Thyroid gland (tissue), 4 donors: Measurements from ENCODE around the gene CALR3.

Experiments used
- POLR2A ChIP-seq, 2 donors: fragments of 450-650 bp; IDR thresholded peaks; one replicate each; pipeline ENCODE4 v1.6.1; 2017; ENCODE audit warnings: antibody characterized with exemption in 2 of 2, mild to moderate bottlenecking in 2 of 2, moderate library complexity in 1 of 2
- TF ChIP-seq, protein P1 (sequence below), 6 experiments: fragments of 200-600 bp in 3 of 6; fragments of 450-650 bp in 3 of 6; sonication (generic) in 3 of 6; IDR thresholded peaks; one replicate each; pipeline ENCODE4 v1.5.1; 2016 to 2019; ENCODE audit warnings: antibody characterized with exemption in 6 of 6, mild to moderate bottlenecking in 2 of 6, inconsistent platforms in 1 of 6, moderate library complexity in 1 of 6

DNA sequence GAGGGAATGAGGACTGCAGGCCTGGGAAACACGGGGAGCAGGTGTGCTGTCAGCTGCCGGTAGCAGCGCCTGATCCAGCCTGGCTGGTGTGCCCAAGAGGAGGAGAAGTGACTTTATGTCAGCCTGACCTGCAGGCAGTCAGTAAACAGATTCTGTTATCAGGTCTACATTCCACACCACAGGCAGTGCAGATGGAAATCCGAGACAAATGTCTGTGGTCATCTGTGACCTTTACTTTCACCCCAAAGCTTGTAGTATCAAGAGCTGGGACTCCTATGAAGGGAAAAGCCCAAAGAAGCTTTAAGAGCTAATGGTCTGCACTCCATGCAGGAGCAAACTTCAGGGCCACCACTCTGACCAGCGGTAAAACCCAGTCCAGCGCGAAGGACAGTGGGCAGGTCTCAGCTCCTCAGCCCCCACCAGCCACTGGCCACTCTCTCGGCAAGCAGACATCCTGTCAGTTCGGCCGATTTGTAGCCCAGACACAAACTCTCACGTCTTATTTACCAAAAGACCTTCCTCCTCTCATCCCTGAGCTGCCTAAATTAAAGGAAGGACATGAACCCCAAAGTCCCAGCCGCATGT is 31.9 kb downstream of the CALR3 start:
- TF ChIP-seq, protein P1, sequence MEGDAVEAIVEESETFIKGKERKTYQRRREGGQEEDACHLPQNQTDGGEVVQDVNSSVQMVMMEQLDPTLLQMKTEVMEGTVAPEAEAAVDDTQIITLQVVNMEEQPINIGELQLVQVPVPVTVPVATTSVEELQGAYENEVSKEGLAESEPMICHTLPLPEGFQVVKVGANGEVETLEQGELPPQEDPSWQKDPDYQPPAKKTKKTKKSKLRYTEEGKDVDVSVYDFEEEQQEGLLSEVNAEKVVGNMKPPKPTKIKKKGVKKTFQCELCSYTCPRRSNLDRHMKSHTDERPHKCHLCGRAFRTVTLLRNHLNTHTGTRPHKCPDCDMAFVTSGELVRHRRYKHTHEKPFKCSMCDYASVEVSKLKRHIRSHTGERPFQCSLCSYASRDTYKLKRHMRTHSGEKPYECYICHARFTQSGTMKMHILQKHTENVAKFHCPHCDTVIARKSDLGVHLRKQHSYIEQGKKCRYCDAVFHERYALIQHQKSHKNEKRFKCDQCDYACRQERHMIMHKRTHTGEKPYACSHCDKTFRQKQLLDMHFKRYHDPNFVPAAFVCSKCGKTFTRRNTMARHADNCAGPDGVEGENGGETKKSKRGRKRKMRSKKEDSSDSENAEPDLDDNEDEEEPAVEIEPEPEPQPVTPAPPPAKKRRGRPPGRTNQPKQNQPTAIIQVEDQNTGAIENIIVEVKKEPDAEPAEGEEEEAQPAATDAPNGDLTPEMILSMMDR (IDR thresholded peaks at IDR 0.05): no peak
- TF ChIP-seq POLR2A (IDR thresholded peaks at IDR 0.05): no peak
